NCI-H2081 (cell line): Measurements from ENCODE around the gene OTUD6A.
"Not testable (repeated sequence)": the region's sequence is repeated elsewhere in the genome, so short reads cannot be mapped to it uniquely, and the experiment has no call there.

ENCODE experiments used
- DNase-seq, 2 experiments: peaks; one replicate each; lab custom pipeline; 2025; lab: John Stamatoyannopoulos, UW

OTUD6A gene

GRCh38 chrX:70049406-70049805 is 12.9 kb upstream of the OTUD6A start:
- no peak for DNase-seq

DNA sequence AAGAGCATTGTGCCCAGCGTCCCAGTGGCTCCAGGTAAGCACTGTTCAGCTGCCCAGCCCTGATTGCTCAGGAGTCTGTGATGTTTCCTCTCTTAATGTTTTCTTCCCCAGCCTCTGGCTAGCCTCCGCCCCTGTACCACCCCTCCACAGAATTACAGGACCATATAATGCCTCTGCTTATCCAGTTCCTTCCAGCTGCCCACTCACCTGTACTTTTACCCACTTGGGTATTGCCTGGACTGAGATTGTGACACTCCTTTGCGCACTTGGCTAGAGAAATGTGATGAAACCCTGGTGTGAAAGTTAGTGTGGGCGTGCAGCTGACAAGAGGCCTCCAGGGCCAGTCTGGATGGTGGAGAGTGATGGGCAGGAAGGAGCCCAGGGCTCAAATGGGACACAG is 12.3 kb upstream of the OTUD6A start, which contains the start of gene AWAT2:
TSS of gene AWAT2 (minus strand) at position 14 of the 400 bp plus-strand sequence. CDS start at position 8, 6 bp downstream.
- DNase-seq: no peak

- no peak for DNase-seq
Measured at GRCh38 chrX:70052895-70053615, 9.2 kb upstream of the OTUD6A start.

DNA sequence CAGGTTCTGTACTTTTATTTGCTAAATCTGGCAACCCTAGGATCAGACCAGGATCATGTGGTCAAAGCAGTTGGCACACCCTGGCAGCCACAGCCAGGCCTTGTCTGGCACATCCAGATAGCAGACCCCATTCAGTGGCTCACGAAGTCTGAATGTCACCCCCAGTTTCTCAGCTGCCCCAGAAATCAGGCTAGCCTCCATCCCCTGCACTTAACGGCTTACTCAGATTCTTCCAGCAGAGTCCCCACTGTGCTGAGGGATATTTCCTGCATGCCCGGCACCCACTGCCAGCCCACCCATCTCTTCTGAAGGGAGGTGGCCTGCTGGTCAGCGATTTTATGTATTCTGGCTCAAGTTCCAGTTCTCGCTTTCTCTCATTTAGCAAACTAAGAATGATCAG is 7.9 kb upstream of the OTUD6A start:
- DNase-seq: no peak

- no peak for DNase-seq
Measured at GRCh38 chrX:70062961-70063550, 799 bp downstream of the OTUD6A start.

DNA sequence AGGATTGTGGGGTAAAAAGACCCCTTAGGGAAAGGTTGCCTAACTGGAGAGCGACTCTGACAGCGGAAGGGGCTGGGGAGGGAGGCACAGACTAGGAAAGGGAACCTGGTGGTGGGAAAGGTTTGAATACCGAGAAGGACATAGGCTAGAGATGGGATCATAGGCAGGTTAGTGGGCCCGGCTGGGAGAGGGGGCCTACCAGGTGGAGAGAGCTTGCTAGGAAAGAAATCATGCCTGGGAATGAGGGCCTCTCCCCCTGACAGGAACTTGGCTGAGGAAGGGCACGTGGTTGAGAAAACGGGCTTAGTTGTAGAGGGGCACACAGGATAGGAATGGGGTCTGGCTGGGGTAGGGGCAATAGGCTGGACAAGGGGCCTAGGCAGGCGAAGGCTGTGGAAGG is 4.4 kb downstream of the OTUD6A start:
- no peak for DNase-seq

GRCh38 chrX:70079297-70079696 is 17.0 kb downstream of the OTUD6A start:
- no peak for DNase-seq

- DNase-seq: no peak
Measured at GRCh38 chrX:70079870-70080269, 17.6 kb downstream of the OTUD6A start.

DNA sequence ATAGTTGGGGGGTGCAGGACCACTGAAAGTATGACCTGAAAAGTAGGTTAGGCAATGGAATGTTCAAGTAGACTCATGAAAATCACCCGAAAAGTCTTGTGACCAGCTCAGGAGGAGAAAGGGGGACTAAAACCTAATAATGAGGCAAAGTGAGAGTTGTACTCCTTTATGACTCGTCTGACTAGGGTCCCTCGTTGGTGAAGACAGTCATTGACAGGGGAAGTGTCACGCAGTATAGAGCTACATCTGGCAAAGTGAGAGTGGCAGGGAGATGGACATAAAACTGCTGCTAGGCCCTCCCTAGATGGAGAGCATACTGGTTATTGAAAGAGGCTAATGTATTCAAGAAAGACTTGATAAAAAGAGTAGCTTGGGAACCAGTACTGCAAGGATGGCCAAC is 20.5 kb downstream of the OTUD6A start:
- DNase-seq: no peak

GRCh38 chrX:70084592-70085240 is 22.5 kb downstream of the OTUD6A start:
- no peak for DNase-seq

- DNase-seq: no peak
Measured at GRCh38 chrX:70087857-70088630, 25.8 kb downstream of the OTUD6A start.

DNA sequence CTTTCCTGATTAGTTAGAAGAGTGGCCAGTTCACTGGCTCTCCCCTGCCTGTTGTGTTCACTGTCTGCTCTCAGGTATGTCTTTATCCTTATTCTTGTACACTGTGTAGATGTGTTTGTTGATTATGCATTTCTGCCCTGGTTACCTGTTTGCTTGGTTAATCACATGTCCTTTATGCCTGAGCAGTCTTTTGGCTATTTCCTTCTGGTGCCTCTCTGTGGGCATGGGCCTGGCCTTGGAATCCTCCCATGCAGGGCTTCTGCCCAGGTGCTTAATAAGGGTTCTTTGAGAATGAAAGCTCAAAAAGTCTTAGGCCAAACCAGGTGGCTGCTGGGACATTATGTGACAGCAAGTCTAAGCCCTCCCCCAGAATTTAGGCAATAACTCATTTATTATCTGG is 26.5 kb downstream of the OTUD6A start:
- DNase-seq: no peak

GRCh38 chrX:70089604-70090297 is 27.5 kb downstream of the OTUD6A start:
- no peak for DNase-seq

GRCh38 chrX:70092247-70092646 is 30.0 kb downstream of the OTUD6A start:
- DNase-seq: no peak

- DNase-seq: no peak
Measured at GRCh38 chrX:70096052-70096451, 33.8 kb downstream of the OTUD6A start.

DNA sequence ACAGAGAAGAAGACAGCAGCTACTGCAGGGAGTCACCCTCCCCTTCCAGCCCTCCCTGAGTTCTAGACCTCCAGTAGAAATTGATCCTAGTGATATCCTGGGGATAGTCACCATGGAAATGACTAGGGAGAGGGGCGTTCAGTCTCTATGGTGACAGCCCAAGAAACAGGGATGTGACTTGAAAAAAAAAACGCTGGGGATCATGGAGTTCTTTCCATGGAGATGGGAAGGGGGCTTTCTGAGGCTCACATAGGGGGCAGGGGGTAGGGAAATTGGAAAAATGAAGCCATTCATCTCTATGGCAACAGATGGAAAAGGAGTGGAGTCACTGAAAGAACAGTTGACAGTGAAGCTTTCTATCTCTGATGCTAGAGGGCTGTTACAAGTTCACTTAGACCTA is 43.0 kb downstream of the OTUD6A start:
- no peak for DNase-seq

GRCh38 chrX:70111436-70112026 is 49.3 kb downstream of the OTUD6A start:
- not testable (repeated sequence) for DNase-seq
